Measurements from ENCODE around the gene MYO1C. TPM values are rescaled to one million over a fixed set of nuclear protein-coding genes. Genes with fewer than 3 reads are reported as not detected.

The MYO1C gene
- total RNA-seq, 1 experiment from 2014 or later, result 251 TPM

DNA sequence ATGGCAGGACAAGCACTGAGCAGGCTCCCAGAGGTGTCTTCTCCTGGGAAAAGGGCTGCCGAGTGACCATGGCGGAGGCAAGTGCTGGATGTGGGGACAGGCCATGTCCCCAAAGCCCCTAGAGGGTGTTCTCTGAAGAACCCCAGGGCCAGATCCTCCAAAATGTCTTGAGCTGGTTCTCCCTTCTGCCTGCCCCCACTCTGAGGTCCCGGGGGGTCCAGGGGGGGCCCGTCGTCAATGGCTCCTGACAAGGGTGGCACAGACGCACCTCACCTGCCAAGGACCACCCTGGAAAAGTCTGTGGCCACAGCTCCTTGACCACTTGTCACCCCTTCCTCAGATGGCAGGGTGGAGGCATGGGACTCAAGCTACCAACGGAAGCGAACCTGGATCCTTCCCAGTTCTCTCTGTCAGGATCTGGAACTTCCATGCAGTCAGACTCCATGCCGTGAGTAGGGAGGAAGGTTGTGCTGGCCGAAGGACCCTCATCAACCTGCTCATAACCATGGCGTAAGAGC lies 2.3 kb upstream of the MYO1C start:
- ChIA-PET CTCF (no interaction called here), POLR2A (interaction anchor here (0.6 to 0.7 kb wide), 2 partner anchors 8 to 22 kb away, joined by 4 to 6 read pairs; partner anchors contain the start of gene INPP5K)
- Histone ChIP-seq H3K27me3 (ENCODE audit: control insufficient read depth, insufficient read depth, low read length) (no peaks in the 10 kb centered on the region), H3K4me3 (ENCODE audit: low read depth in 2 of 2, low read length in 2 of 2) (no peak overlapping the region), H3K9me3 (ENCODE audit: control insufficient read depth, insufficient read depth, low read depth, low read length) (no peaks in the 10 kb centered on the region), H3K36me3 (ENCODE audit: control insufficient read depth, insufficient read depth, low read length) (no peaks in the 10 kb centered on the region), H3K27ac (ENCODE audit: low read length) (no peak overlapping the region), H3K4me1 (ENCODE audit: control insufficient read depth, insufficient read depth, low read length) (peaks cover 19% of the 10 kb centered on the region)
- no peak for DNase-seq (ENCODE audit: low read depth, low spot score)
- intact Hi-C loops (cut with micrococcal nuclease; ENCODE audit: unreplicated experiment) (no loop called here), in situ Hi-C loops (cut with HindIII; ENCODE audit: low pct_unique_long_range_greater_than_20kb, low sequenced_read_pairs) (no loop called here)
- ATAC-seq, result no peak
- TF ChIP-seq TCF7L2 (IDR thresholded peaks at IDR 0.05; ENCODE audit: low read depth, low read length) (no peak), SIN3A (IDR thresholded peaks at IDR 0.05; ENCODE audit: borderline replicate concordance, insufficient read depth, low read depth, low read length) (no peak), POLR2AphosphoS5 (IDR thresholded peaks at IDR 0.05; ENCODE audit: low read depth, low read length) (no peak)
- TF ChIP-seq, protein P1, sequence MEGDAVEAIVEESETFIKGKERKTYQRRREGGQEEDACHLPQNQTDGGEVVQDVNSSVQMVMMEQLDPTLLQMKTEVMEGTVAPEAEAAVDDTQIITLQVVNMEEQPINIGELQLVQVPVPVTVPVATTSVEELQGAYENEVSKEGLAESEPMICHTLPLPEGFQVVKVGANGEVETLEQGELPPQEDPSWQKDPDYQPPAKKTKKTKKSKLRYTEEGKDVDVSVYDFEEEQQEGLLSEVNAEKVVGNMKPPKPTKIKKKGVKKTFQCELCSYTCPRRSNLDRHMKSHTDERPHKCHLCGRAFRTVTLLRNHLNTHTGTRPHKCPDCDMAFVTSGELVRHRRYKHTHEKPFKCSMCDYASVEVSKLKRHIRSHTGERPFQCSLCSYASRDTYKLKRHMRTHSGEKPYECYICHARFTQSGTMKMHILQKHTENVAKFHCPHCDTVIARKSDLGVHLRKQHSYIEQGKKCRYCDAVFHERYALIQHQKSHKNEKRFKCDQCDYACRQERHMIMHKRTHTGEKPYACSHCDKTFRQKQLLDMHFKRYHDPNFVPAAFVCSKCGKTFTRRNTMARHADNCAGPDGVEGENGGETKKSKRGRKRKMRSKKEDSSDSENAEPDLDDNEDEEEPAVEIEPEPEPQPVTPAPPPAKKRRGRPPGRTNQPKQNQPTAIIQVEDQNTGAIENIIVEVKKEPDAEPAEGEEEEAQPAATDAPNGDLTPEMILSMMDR (IDR thresholded peaks at IDR 0.05), result no peak
- TF ChIP-seq, protein P2, sequence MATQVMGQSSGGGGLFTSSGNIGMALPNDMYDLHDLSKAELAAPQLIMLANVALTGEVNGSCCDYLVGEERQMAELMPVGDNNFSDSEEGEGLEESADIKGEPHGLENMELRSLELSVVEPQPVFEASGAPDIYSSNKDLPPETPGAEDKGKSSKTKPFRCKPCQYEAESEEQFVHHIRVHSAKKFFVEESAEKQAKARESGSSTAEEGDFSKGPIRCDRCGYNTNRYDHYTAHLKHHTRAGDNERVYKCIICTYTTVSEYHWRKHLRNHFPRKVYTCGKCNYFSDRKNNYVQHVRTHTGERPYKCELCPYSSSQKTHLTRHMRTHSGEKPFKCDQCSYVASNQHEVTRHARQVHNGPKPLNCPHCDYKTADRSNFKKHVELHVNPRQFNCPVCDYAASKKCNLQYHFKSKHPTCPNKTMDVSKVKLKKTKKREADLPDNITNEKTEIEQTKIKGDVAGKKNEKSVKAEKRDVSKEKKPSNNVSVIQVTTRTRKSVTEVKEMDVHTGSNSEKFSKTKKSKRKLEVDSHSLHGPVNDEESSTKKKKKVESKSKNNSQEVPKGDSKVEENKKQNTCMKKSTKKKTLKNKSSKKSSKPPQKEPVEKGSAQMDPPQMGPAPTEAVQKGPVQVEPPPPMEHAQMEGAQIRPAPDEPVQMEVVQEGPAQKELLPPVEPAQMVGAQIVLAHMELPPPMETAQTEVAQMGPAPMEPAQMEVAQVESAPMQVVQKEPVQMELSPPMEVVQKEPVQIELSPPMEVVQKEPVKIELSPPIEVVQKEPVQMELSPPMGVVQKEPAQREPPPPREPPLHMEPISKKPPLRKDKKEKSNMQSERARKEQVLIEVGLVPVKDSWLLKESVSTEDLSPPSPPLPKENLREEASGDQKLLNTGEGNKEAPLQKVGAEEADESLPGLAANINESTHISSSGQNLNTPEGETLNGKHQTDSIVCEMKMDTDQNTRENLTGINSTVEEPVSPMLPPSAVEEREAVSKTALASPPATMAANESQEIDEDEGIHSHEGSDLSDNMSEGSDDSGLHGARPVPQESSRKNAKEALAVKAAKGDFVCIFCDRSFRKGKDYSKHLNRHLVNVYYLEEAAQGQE (IDR thresholded peaks at IDR 0.05; ENCODE audit: insufficient read depth in 1 of 2, low read depth in 2 of 2, low read length in 1 of 2), result no peak
- BruUV-seq (replicated peaks), result no TSS peak

DNA sequence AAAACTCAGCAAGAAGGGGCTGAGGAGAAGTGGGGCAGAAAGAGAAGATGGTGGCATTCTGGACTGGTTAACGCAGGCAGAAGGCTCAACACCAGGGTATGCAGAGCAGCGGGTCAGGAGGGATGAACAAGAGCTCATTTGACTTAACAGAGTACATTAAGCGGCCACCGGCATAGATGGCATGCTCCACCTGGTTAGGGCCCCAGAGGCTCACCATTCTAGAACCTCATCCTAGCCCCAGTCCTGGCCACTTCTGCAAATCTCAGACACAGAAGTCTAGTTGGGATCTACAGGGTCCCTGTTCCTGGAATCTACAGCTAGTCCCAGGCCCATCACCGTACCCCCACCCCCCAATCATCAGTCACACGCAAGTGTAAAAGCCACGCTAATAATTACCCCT lies 1.7 kb upstream of the MYO1C start:
- Histone ChIP-seq H3K4me1 (ENCODE audit: control insufficient read depth, insufficient read depth, low read length) (peaks cover 24% of the 10 kb centered on the region), H3K27ac (ENCODE audit: low read length) (no peak overlapping the region), H3K36me3 (ENCODE audit: control insufficient read depth, insufficient read depth, low read length) (no peaks in the 10 kb centered on the region), H3K9me3 (ENCODE audit: control insufficient read depth, insufficient read depth, low read depth, low read length) (no peaks in the 10 kb centered on the region), H3K27me3 (ENCODE audit: control insufficient read depth, insufficient read depth, low read length) (no peaks in the 10 kb centered on the region), H3K4me3 (ENCODE audit: low read depth in 2 of 2, low read length in 2 of 2) (no peak overlapping the region)
- TF ChIP-seq, protein P1 (IDR thresholded peaks at IDR 0.05), result no peak
- TF ChIP-seq TCF7L2 (IDR thresholded peaks at IDR 0.05; ENCODE audit: low read depth, low read length), result no peak
- no peak for TF ChIP-seq POLR2AphosphoS5 (IDR thresholded peaks at IDR 0.05; ENCODE audit: low read depth, low read length)
- no peak for TF ChIP-seq SIN3A (IDR thresholded peaks at IDR 0.05; ENCODE audit: borderline replicate concordance, insufficient read depth, low read depth, low read length)
- TF ChIP-seq, protein P2 (IDR thresholded peaks at IDR 0.05; ENCODE audit: insufficient read depth in 1 of 2, low read depth in 2 of 2, low read length in 1 of 2), result no peak
- DNase-seq (ENCODE audit: low read depth, low spot score) (no peak), ATAC-seq (no peak)
- intact Hi-C loops (cut with micrococcal nuclease; ENCODE audit: unreplicated experiment) (no loop called here), in situ Hi-C loops (cut with HindIII; ENCODE audit: low pct_unique_long_range_greater_than_20kb, low sequenced_read_pairs) (no loop called here)
- ChIA-PET POLR2A (interaction anchor here (0.6 to 0.7 kb wide), 2 partner anchors 9 to 22 kb away, joined by 4 to 6 read pairs; partner anchors contain the start of gene INPP5K), CTCF (no interaction called here)
- BruUV-seq (replicated peaks), result no TSS peak
